Stimulated activated CD4-positive, alpha-beta T cell treated with anti-CD3 and anti-CD28 coated beads, Interleukin-12 subunit alpha, Interleukin-12 subunit beta, amount 100 ng/mL, for 4 hours (primary cell): ENCODE measurements around the gene TOP3B.

Experiments used
- DNase-seq: peaks from one replicate; pipeline ENCODE4 v3.0.0-alpha.2; 2020

The TOP3B gene

GRCh38 chr22:21961886-21962654, 20.5 kb downstream of the TOP3B start:
- no peak for DNase-seq

GRCh38 chr22:21961127-21961867, 21.3 kb downstream of the TOP3B start:
- no peak for DNase-seq

GRCh38 chr22:21960200-21961126, 22.1 kb downstream of the TOP3B start:
- no peak for DNase-seq

GRCh38 chr22:21959274-21960074, 23.1 kb downstream of the TOP3B start:
- DNase-seq, result no peak

- DNase-seq, result no peak
These were observed 24.0 kb downstream of the TOP3B start for GRCh38 chr22:21958360-21959273.

- peak; percentile 92 for DNase-seq
These were observed 29.7 kb downstream of the TOP3B start, which contains the start of gene PPM1F for GRCh38 chr22:21952586-21953571. Gene PPM1F (minus strand): TSS chr22:21952848. CDS start chr22:21946048, 6,800 bp downstream.

GRCh38 chr22:21951931-21952465, 30.6 kb downstream of the TOP3B start:
- DNase-seq, result peak; percentile 18

- DNase-seq, result no peak
These were observed 31.5 kb downstream of the TOP3B start for GRCh38 chr22:21951062-21951461.

GRCh38 chr22:21949948-21950347, 32.6 kb downstream of the TOP3B start:
- no peak for DNase-seq

- DNase-seq, result no peak
These were observed 33.0 kb downstream of the TOP3B start for GRCh38 chr22:21949569-21949918.

- DNase-seq, result no peak
These were observed 33.6 kb downstream of the TOP3B start for GRCh38 chr22:21948824-21949568.

- DNase-seq, result no peak
These were observed 34.2 kb downstream of the TOP3B start for GRCh38 chr22:21948390-21948789.

GRCh38 chr22:21947040-21948014, 35.3 kb downstream of the TOP3B start:
- no peak for DNase-seq

- DNase-seq, result no peak
These were observed 36.2 kb downstream of the TOP3B start for GRCh38 chr22:21946262-21946925.

GRCh38 chr22:21945453-21946261, 36.9 kb downstream of the TOP3B start:
- no peak for DNase-seq

- DNase-seq, result no peak
These were observed 37.7 kb downstream of the TOP3B start for GRCh38 chr22:21944871-21945270.
